Measurements from ENCODE around the gene FBXO24. TPM values are rescaled to one million over a fixed set of nuclear protein-coding genes. Genes with fewer than 3 reads are reported as not detected.
A peak's percentile ranks its signal among the peaks of the same experiment; 100 is the strongest.

The FBXO24 gene
- total and polyA plus RNA-seq, 2 of the 4 experiments (the other 2 are of a cell fraction): 0.43 to 0.54 TPM

GRCh38 chr7:100584683-100585510, 1.2 kb upstream of the FBXO24 start:
- WGBS, 2 experiments (ENCODE audit: extremely low coverage in 2 of 2, insufficient read length in 1 of 2): 0% methylated on average over 8 of the region's 20 CpGs; no CpG with 5 or more reads in 1 of the 2 experiments
- peak overlapping the region; percentile 52 for H3K56ac ChIP-seq (ENCODE audit: extremely low read depth, insufficient read depth, low read length)
- TF ChIP-seq ELK1 (IDR thresholded peaks at IDR 0.05; ENCODE audit: borderline replicate concordance, low read depth, low read length) (no peak), SMC3 (IDR thresholded peaks at IDR 0.05; ENCODE audit: low read depth, low read length) (0 out of 2 replicates have a peak, but pooled peaks have one; percentile 8), CHD1 (IDR thresholded peaks at IDR 0.05; ENCODE audit: low read depth, low read length) (no peak), FOS (IDR thresholded peaks at IDR 0.05; ENCODE audit: low read depth, low read length) (0 out of 2 replicates have a peak, but pooled peaks have one; percentile 12), MXI1 (IDR thresholded peaks at IDR 0.05; ENCODE audit: borderline replicate concordance, low read depth, low read length) (0 out of 2 replicates have a peak, but pooled peaks have one; percentile 70)
- H3K9me3 ChIP-seq (ENCODE audit: control insufficient read depth, insufficient read depth, low read length): no peaks in the 10 kb centered on the region
- H3K18ac ChIP-seq (ENCODE audit: low read depth, low read length): peak overlapping the region; percentile 71
- peak overlapping the region; percentile 86 for H3K4me2 ChIP-seq (ENCODE audit: low read depth, low read length)
- peak overlapping the region; percentile 83 for H2BK5ac ChIP-seq (ENCODE audit: low read depth, low read length, poor library complexity, severe bottlenecking)
- H2BK120ac ChIP-seq (ENCODE audit: low read depth, low read length): peak overlapping the region; percentile 49; the same call in 1 of the 2 replicates
- H3K4me3 ChIP-seq (ENCODE audit: insufficient read depth, low read depth, low read length): peak overlapping the region; percentile 72
- H4K20me1 ChIP-seq (ENCODE audit: insufficient read depth, low read length): peaks cover 39% of the 10 kb centered on the region
- H3K27ac ChIP-seq (ENCODE audit: insufficient read depth, low read length): peak overlapping the region; percentile 90
- no peaks in the 10 kb centered on the region for H3K27me3 ChIP-seq (ENCODE audit: control insufficient read depth, insufficient read depth, low read length)
- intact Hi-C loops (cut with micrococcal nuclease) (loop anchor here (10.0 kb wide), 1 partner anchor 250 kb away; no protein-coding TSS in a partner anchor), dilution Hi-C loops (cut with HindIII; ENCODE audit: low sequenced_read_pairs, unreplicated experiment) (no loop called here), in situ Hi-C loops (cut with MboI; ENCODE audit: low sequenced_read_pairs) (loop anchor here (25.0 kb wide), 1 partner anchor 277 kb away; the partner anchor contains the start of genes SLC12A9 and TRIP6)
- peak; percentile 2 for ATAC-seq (ENCODE audit: low read depth)
- BruUV-seq (replicated peaks): TSS peak; percentile 56
- H3K4me1 ChIP-seq (ENCODE audit: control insufficient read depth, insufficient read depth, low read length): peaks cover 12% of the 10 kb centered on the region
- H3K23ac ChIP-seq (ENCODE audit: low read depth, low read length): peak overlapping the region; percentile 75; the same call in 1 of the 2 replicates
- H4K91ac ChIP-seq (ENCODE audit: insufficient read depth, low read depth, low read length): peak overlapping the region; percentile 38
- H3K4ac ChIP-seq (ENCODE audit: low read depth, low read length): peak overlapping the region; percentile 92
- ChIA-PET POLR2A (ENCODE audit: unreplicated experiment) (interaction anchor here (0.6 to 1.4 kb wide), 6 partner anchors 21 to 290 kb away, joined by 3 to 7 read pairs (median 4); partner anchors contain the start of genes GNB2, MOSPD3 and SRRT), CTCF (interaction anchor here (0.8 to 1.6 kb wide), 3 partner anchors 18 to 106 kb away, joined by 3 to 6 read pairs (median 4); no protein-coding TSS in a partner anchor)
- H4K8ac ChIP-seq (ENCODE audit: low read depth in 2 of 2, low read length in 2 of 2): peak overlapping the region; percentile 29 to 84; a peak in 1 of 4 replicates
- 0 out of 2 replicates have a peak overlapping the region, but pooled peaks have one; percentile 41 for H2BK20ac ChIP-seq (ENCODE audit: low read depth, low read length)
- peaks cover 5% of the 10 kb centered on the region for H3K9me1 ChIP-seq (ENCODE audit: insufficient read depth, low read length)
- peak overlapping the region; percentile 96 for H2AK9ac ChIP-seq (replicated peaks; ENCODE audit: low read depth, low read length, poor library complexity)
- H3K14ac ChIP-seq (replicated peaks; ENCODE audit: low read depth, low read length): peak overlapping the region; percentile 80
- peak; percentile 89 for DNase-seq
- peaks cover 27% of the 10 kb centered on the region for H3K36me3 ChIP-seq (ENCODE audit: control insufficient read depth, insufficient read depth, low read length)
- H2AFZ ChIP-seq (replicated peaks; ENCODE audit: low read length, poor library complexity): peak overlapping the region; percentile 76
- H4K5ac ChIP-seq (ENCODE audit: low read depth, low read length): peak overlapping the region; percentile 49
- peak overlapping the region; percentile 98 for H2AK5ac ChIP-seq (ENCODE audit: low read depth, low read length)
- H2BK15ac ChIP-seq (ENCODE audit: low read depth, low read length): peak overlapping the region; percentile 29; the same call in 1 of the 3 replicates
- H3K79me1 ChIP-seq (ENCODE audit: low read depth in 1 of 2, low read length in 2 of 2): peaks cover 17 to 60% of the 10 kb centered on the region in 2 experiments
- peak overlapping the region; percentile 79 for H3K9ac ChIP-seq (ENCODE audit: low read depth, low read length)

All from IMR-90 (cell line).